SK-N-SH treated with all-trans-retinoic acid at 6 μM for 48 hours (cell line): ENCODE measurements around the gene COX4I1.

ENCODE experiments used
- CSDC2 ChIP-seq: fragments of 250-450 bp; sonication (Bioruptor Pico); IDR thresholded peaks from 2 replicates; pipeline ENCODE4 v1.5.0; 2020; ENCODE audit warnings: mild to moderate bottlenecking, moderate library complexity
- ISL1 ChIP-seq: fragments of 250-450 bp; sonication (Bioruptor Pico); IDR thresholded peaks from 2 replicates; pipeline ENCODE4 v2.1.2; 2022; ENCODE audit warnings: mild to moderate bottlenecking, moderate library complexity
- OSR1 ChIP-seq: fragments of 250-450 bp; sonication (Bioruptor Pico); IDR thresholded peaks from 2 replicates; pipeline ENCODE4 v1.8.0; 2022; ENCODE audit warnings: moderate library complexity, mild to moderate bottlenecking, inconsistent platforms
- PATZ1 ChIP-seq: fragments of 250-450 bp; sonication (Bioruptor Pico); IDR thresholded peaks from 2 replicates; pipeline ENCODE4 v1.8.0; 2020; ENCODE audit warnings: mild to moderate bottlenecking, moderate library complexity, borderline replicate concordance
- RARB ChIP-seq: fragments of 250-450 bp; sonication (Bioruptor Pico); IDR thresholded peaks from 2 replicates; pipeline ENCODE4 v1.8.0; 2021; ENCODE audit warnings: mild to moderate bottlenecking, moderate library complexity
- TOX ChIP-seq: fragments of 250-450 bp; sonication (Bioruptor Pico); IDR thresholded peaks from 2 replicates; pipeline ENCODE4 v1.8.0; 2021; ENCODE audit warnings: mild to moderate bottlenecking, moderate library complexity, borderline replicate concordance
- ZFP30 ChIP-seq: fragments of 450-650 bp; formaldehyde crosslinking; IDR thresholded peaks from 2 replicates; pipeline ENCODE4 v1.5.0; 2022; ENCODE audit warnings: mild to moderate bottlenecking, moderate library complexity

- TF ChIP-seq ISL1 (CRISPR knock-in tag), result no peak
- TF ChIP-seq RARB (CRISPR knock-in tag), result no peak
- no peak for TF ChIP-seq CSDC2 (CRISPR knock-in tag)
- no peak for TF ChIP-seq PATZ1 (CRISPR knock-in tag)
- no peak for TF ChIP-seq TOX (CRISPR knock-in tag)
- TF ChIP-seq ZFP30 (CRISPR knock-in tag), result no peak
- TF ChIP-seq OSR1 (CRISPR knock-in tag), result no peak
Measured at GRCh38 chr16:85798901-85799496, 496 bp upstream of the COX4I1 start.
